HEK293 (cell line): ENCODE data around the gene ZP4.

ENCODE experiments used
- CTCF ChIA-PET: fragments of 350-600 bp; formaldehyde crosslinking; extraction: SDS; loops from one replicate; lab custom pipeline; 2021; ENCODE audit warnings: antibody characterized with exemption; lab: Yijun Ruan, JAX
- POLR2A ChIA-PET: fragments of 300-600 bp; formaldehyde crosslinking; extraction: SDS; loops from one replicate; lab custom pipeline; 2020; ENCODE audit warnings: antibody characterized with exemption, inconsistent platforms; lab: Yijun Ruan, JAX
- H3K27ac ChIP-seq: fragments of 200-500 bp; sonication (Bioruptor generic); 2 replicates; pipeline ENCODE4 v1.5.1; 2014; ENCODE audit warnings: low read depth, low read length, control low read depth, inconsistent platforms; ENCODE audit errors: extremely low read depth
- H3K36me3 ChIP-seq, 2 experiments: fragments of 200-500 bp in 1 of 2; sonication (Bioruptor generic) in 1 of 2; 1 replicate in 1 of 2; 2 replicates in 1 of 2; pipeline ENCODE4 v1.5.1; 2014 to 2017; ENCODE audit warnings: inconsistent platforms in 2 of 2, low read length in 2 of 2; ENCODE audit not compliant: control insufficient read depth in 2 of 2, insufficient read depth in 1 of 2
- H3K4me1 ChIP-seq: fragments of 200-500 bp; sonication (Bioruptor generic); 2 replicates; pipeline ENCODE4 v1.5.1; 2014; ENCODE audit warnings: mild to moderate bottlenecking, low read length, inconsistent platforms; ENCODE audit not compliant: control insufficient read depth, insufficient read depth
- H3K4me3 ChIP-seq: 2 replicates; pipeline ENCODE4 v1.5.1; 2011; ENCODE audit warnings: low read depth, mild to moderate bottlenecking, control low read depth, low read length, moderate library complexity
- H3K9me3 ChIP-seq: fragments of 200-500 bp; sonication (Bioruptor generic); 2 replicates; pipeline ENCODE4 v1.5.1; 2014; ENCODE audit warnings: low read depth, low read length, inconsistent platforms; ENCODE audit not compliant: control insufficient read depth, insufficient read depth
- CTCF ChIP-seq: fragments of 450-650 bp; formaldehyde crosslinking; IDR thresholded peaks from 2 replicates; pipeline ENCODE4 v1.5.1; 2016; ENCODE audit warnings: missing biosample characterization, missing genetic modification characterization
- GFI1B ChIP-seq: fragments of 450-650 bp; formaldehyde crosslinking; IDR thresholded peaks from 2 replicates; pipeline ENCODE4 v1.5.1; 2016; ENCODE audit warnings: missing biosample characterization, missing genetic modification characterization
- KLF9 ChIP-seq: fragments of 450-650 bp; formaldehyde crosslinking; IDR thresholded peaks from 2 replicates; pipeline ENCODE4 v1.5.1; 2016; ENCODE audit warnings: missing biosample characterization, missing genetic modification characterization, low read depth
- RBAK ChIP-seq: fragments of 450-650 bp; formaldehyde crosslinking; IDR thresholded peaks from 2 replicates; pipeline ENCODE4 v1.5.1; 2016; ENCODE audit warnings: missing biosample characterization, missing genetic modification characterization
- TRIM28 ChIP-seq: IDR thresholded peaks from 2 replicates; pipeline ENCODE4 v1.6.1; 2011; ENCODE audit warnings: low read length, control low read depth, borderline replicate concordance
- ZBTB1 ChIP-seq: fragments of 450-650 bp; formaldehyde crosslinking; IDR thresholded peaks from 2 replicates; pipeline ENCODE4 v1.5.1; 2016; ENCODE audit warnings: missing biosample characterization, missing genetic modification characterization
- ZBTB11 ChIP-seq: fragments of 450-650 bp; formaldehyde crosslinking; conservative IDR thresholded peaks from 2 replicates; pipeline ENCODE4 v1.5.1; 2016; ENCODE audit warnings: low read depth, missing biosample characterization, missing genetic modification characterization
- ZBTB49 ChIP-seq: fragments of 450-650 bp; formaldehyde crosslinking; IDR thresholded peaks from 2 replicates; pipeline ENCODE4 v1.5.1; 2016; ENCODE audit warnings: missing biosample characterization, missing genetic modification characterization, low read depth
- ZEB2 ChIP-seq: fragments of 450-650 bp; formaldehyde crosslinking; IDR thresholded peaks from 2 replicates; pipeline ENCODE4 v1.5.1; 2016; ENCODE audit warnings: missing biosample characterization, missing genetic modification characterization
- ZFHX2 ChIP-seq: fragments of 450-650 bp; formaldehyde crosslinking; conservative IDR thresholded peaks from 2 replicates; pipeline ENCODE4 v1.5.1; 2016; ENCODE audit warnings: missing biosample characterization, missing genetic modification characterization
- ZNF112 ChIP-seq: fragments of 450-650 bp; formaldehyde crosslinking; IDR thresholded peaks from 2 replicates; pipeline ENCODE4 v1.5.0; 2017; ENCODE audit warnings: missing biosample characterization, missing genetic modification characterization
- ZNF121 ChIP-seq: fragments of 450-650 bp; formaldehyde crosslinking; IDR thresholded peaks from 2 replicates; pipeline ENCODE4 v1.5.1; 2016; ENCODE audit warnings: missing biosample characterization, missing genetic modification characterization
- ZNF148 ChIP-seq: fragments of 450-650 bp; formaldehyde crosslinking; IDR thresholded peaks from 2 replicates; pipeline ENCODE4 v1.5.0; 2017; ENCODE audit warnings: missing biosample characterization, missing genetic modification characterization, borderline replicate concordance
- ZNF169 ChIP-seq: fragments of 450-650 bp; formaldehyde crosslinking; IDR thresholded peaks from 2 replicates; pipeline ENCODE4 v1.5.1; 2016; ENCODE audit warnings: missing biosample characterization, missing genetic modification characterization
- ZNF184 ChIP-seq: fragments of 450-650 bp; IDR thresholded peaks from 2 replicates; pipeline ENCODE4 v1.5.1; 2018; ENCODE audit warnings: missing biosample characterization, mild to moderate bottlenecking, missing genetic modification characterization
- ZNF2 ChIP-seq: fragments of 450-650 bp; formaldehyde crosslinking; IDR thresholded peaks from 2 replicates; pipeline ENCODE4 v1.5.1; 2016; ENCODE audit warnings: missing biosample characterization, missing genetic modification characterization
- ZNF404 ChIP-seq: fragments of 450-650 bp; formaldehyde crosslinking; IDR thresholded peaks from 2 replicates; pipeline ENCODE4 v1.5.1; 2017; ENCODE audit warnings: missing biosample characterization, missing genetic modification characterization
- ZNF416 ChIP-seq: fragments of 450-650 bp; formaldehyde crosslinking; IDR thresholded peaks from 2 replicates; pipeline ENCODE4 v1.5.1; 2016; ENCODE audit warnings: missing biosample characterization, missing genetic modification characterization
- ZNF423 ChIP-seq: fragments of 450-650 bp; formaldehyde crosslinking; IDR thresholded peaks from 2 replicates; pipeline ENCODE4 v1.5.1; 2016; ENCODE audit warnings: missing biosample characterization, missing genetic modification characterization
- ZNF544 ChIP-seq: fragments of 450-650 bp; formaldehyde crosslinking; IDR thresholded peaks from 2 replicates; pipeline ENCODE4 v1.5.0; 2017; ENCODE audit warnings: missing biosample characterization, missing genetic modification characterization
- ZNF623 ChIP-seq: fragments of 450-650 bp; formaldehyde crosslinking; IDR thresholded peaks from 2 replicates; pipeline ENCODE4 v1.5.1; 2016; ENCODE audit warnings: missing biosample characterization, missing genetic modification characterization
- ZNF704 ChIP-seq: fragments of 450-650 bp; formaldehyde crosslinking; IDR thresholded peaks from 2 replicates; pipeline ENCODE4 v1.5.1; 2016; ENCODE audit warnings: missing biosample characterization, missing genetic modification characterization
- ZNF777 ChIP-seq: fragments of 450-650 bp; formaldehyde crosslinking; IDR thresholded peaks from 2 replicates; pipeline ENCODE4 v1.5.1; 2017; ENCODE audit warnings: missing biosample characterization, missing genetic modification characterization, borderline replicate concordance
- ZNF830 ChIP-seq: fragments of 450-650 bp; IDR thresholded peaks from 2 replicates; pipeline ENCODE4 v1.5.0; 2018; ENCODE audit warnings: missing biosample characterization, missing genetic modification characterization, low read depth, mild to moderate bottlenecking, moderate library complexity

The ZP4 gene

GRCh38 chr1:237838904-237839534, 51.7 kb downstream of the ZP4 start:
- H3K4me1 ChIP-seq, result no peaks in the 10 kb centered on the region
- H3K9me3 ChIP-seq, result no peaks in the 10 kb centered on the region
- ChIA-PET POLR2A (no interaction called here), CTCF (interaction anchor here (0.5 to 5.8 kb wide), 2 partner anchors 12 to 399 kb away, joined by 3 to 39 read pairs; no protein-coding TSS in a partner anchor)
- H3K36me3 ChIP-seq, result no peaks in the 10 kb centered on the region
- TF ChIP-seq ZNF148 (tag by site-specific recombination) (no peak), ZNF416 (no peak), ZNF423 (tag by site-specific recombination) (no peak), ZNF169 (tag by site-specific recombination) (no peak), ZNF121 (tag by site-specific recombination) (no peak), CTCF (no peak), GFI1B (tag by site-specific recombination) (no peak)
- H3K4me3 ChIP-seq, result no peak overlapping the region
- H3K27ac ChIP-seq, result no peak overlapping the region

GRCh38 chr1:237838320-237838719, 52.4 kb downstream of the ZP4 start:
- H3K36me3 ChIP-seq, result no peaks in the 10 kb centered on the region
- H3K4me1 ChIP-seq, result no peaks in the 10 kb centered on the region
- H3K4me3 ChIP-seq, result no peak overlapping the region
- CTCF ChIA-PET, result interaction anchor here (0.6 to 5.8 kb wide), 3 partner anchors 13 to 27 kb away, joined by 3 to 39 read pairs (median 5); no protein-coding TSS in a partner anchor
- POLR2A ChIA-PET, result no interaction called here
- no peak overlapping the region for H3K27ac ChIP-seq
- no peaks in the 10 kb centered on the region for H3K9me3 ChIP-seq
- TF ChIP-seq ZEB2 (no peak), ZNF704 (tag by site-specific recombination) (no peak), KLF9 (no peak), ZNF544 (tag by site-specific recombination) (no peak), ZNF623 (tag by site-specific recombination) (no peak), ZNF404 (tag by site-specific recombination) (no peak), ZBTB49 (tag by site-specific recombination) (no peak), TRIM28 (no peak), RBAK (no peak), ZNF777 (tag by site-specific recombination) (no peak), ZNF184 (tag by site-specific recombination) (no peak), ZNF112 (tag by site-specific recombination) (no peak), ZNF2 (tag by site-specific recombination) (no peak), ZNF830 (tag by site-specific recombination) (no peak), ZFHX2 (tag by site-specific recombination) (no peak), ZBTB11 (no peak), ZBTB1 (tag by site-specific recombination) (no peak)
